GM12878 (cell line): ENCODE results near the gene GCC1. TPM values are rescaled to one million over a fixed set of nuclear protein-coding genes. Genes with fewer than 3 reads are reported as not detected.

Experiments
- ATAC-seq: fragments of 200-7000 bp; cut with Tn5 transposase; 3 replicates; pipeline ENCODE4 v1.9.1; 2020; ENCODE audit warnings: mild to moderate bottlenecking, moderate library complexity
- BruUV-seq: library from RNA; stranded (reverse); fragments of 400-500 nt; replicated peaks from 2 replicates; lab custom pipeline; 2021; lab: Mats Ljungman, UMichigan
- CTCF ChIA-PET: fragments of 300-600 bp; sonication (Branson Sonifier 250); formaldehyde crosslinking; extraction: SDS; loops from one replicate; lab custom pipeline; 2021; ENCODE audit warnings: inconsistent platforms; lab: Yijun Ruan, JAX
- POLR2A ChIA-PET: fragments of 350-600 bp; formaldehyde crosslinking; extraction: SDS; loops from one replicate; lab custom pipeline; 2021; ENCODE audit warnings: inconsistent platforms; lab: Charles Lee
- RAD21 ChIA-PET: fragments of 300-600 bp; sonication (Branson Sonifier 250); formaldehyde crosslinking; loops from one replicate; lab custom pipeline; 2023; ENCODE audit warnings: antibody characterized with exemption; ENCODE audit not compliant: unreplicated experiment; lab: Charles Lee
- SMC1A ChIA-PET: fragments of 300-600 bp; sonication (Branson Sonifier 250); formaldehyde crosslinking; loops from one replicate; lab custom pipeline; 2023; ENCODE audit not compliant: unreplicated experiment, uncharacterized antibody; lab: Charles Lee
- DNase-seq: peaks from one replicate; pipeline ENCODE4 v3.0.0-alpha.2; 2011; ENCODE audit warnings: low read depth, low spot score
- FAIRE-seq: peaks from 3 replicates; lab custom pipeline; 2011; peaks lifted over from hg19 to GRCh38; lab: Jason Lieb, UNC
- H2AFZ ChIP-seq: 2 replicates; pipeline ENCODE4 v1.6.0; 2011; ENCODE audit warnings: low read depth, low read length, control low read depth; ENCODE audit not compliant: control insufficient read depth
- H3K27ac ChIP-seq: 2 replicates; pipeline ENCODE4 v1.5.1; 2011; ENCODE audit warnings: control low read depth; ENCODE audit not compliant: control insufficient read depth, insufficient read depth
- H3K27me3 ChIP-seq, 2 experiments: replicated peaks in 1 of 2; 2 replicates each; pipeline versions ENCODE4 v1.6.0 to v1.6.1; 2011; ENCODE audit warnings: low read length in 1 of 2; ENCODE audit not compliant: control insufficient read depth in 2 of 2, insufficient read depth in 2 of 2
- H3K36me3 ChIP-seq, 2 experiments: 2 replicates each; pipeline ENCODE4 v1.5.1; 2011; ENCODE audit warnings: low read length in 1 of 2; ENCODE audit not compliant: control insufficient read depth in 2 of 2, insufficient read depth in 2 of 2
- H3K4me1 ChIP-seq: 2 replicates; pipeline ENCODE4 v1.6.1; 2011; ENCODE audit warnings: mild to moderate bottlenecking, low read length, moderate library complexity, mixed read lengths; ENCODE audit not compliant: control insufficient read depth, insufficient read depth
- H3K4me2 ChIP-seq: 2 replicates; pipeline ENCODE4 v1.6.0; 2011; ENCODE audit warnings: control low read depth; ENCODE audit not compliant: control insufficient read depth, insufficient read depth
- H3K4me3 ChIP-seq: fragments of 200-600 bp; sonication (generic); 2 replicates; pipeline ENCODE4 v1.5.1; 2016
- H3K79me2 ChIP-seq: 2 replicates; pipeline ENCODE4 v1.6.0; 2011; ENCODE audit warnings: low read length; ENCODE audit not compliant: control insufficient read depth, insufficient read depth
- H3K9ac ChIP-seq: 2 replicates; pipeline ENCODE4 v1.8.0; 2011; ENCODE audit warnings: low read length, control low read depth, mixed read lengths; ENCODE audit not compliant: control insufficient read depth, insufficient read depth
- H3K9me3 ChIP-seq: replicated peaks from 3 replicates; pipeline ENCODE4 v1.5.1; 2011; ENCODE audit warnings: mild to moderate bottlenecking, low read length; ENCODE audit not compliant: control insufficient read depth, insufficient read depth
- H4K20me1 ChIP-seq: 2 replicates; pipeline ENCODE4 v1.6.0; 2011; ENCODE audit not compliant: control insufficient read depth, insufficient read depth
- BMI1 ChIP-seq: fragments of 450-650 bp; IDR thresholded peaks from 2 replicates; pipeline ENCODE4 v1.6.1; 2016; ENCODE audit warnings: mild to moderate bottlenecking, moderate library complexity, borderline replicate concordance
- FOS ChIP-seq: IDR thresholded peaks from 3 replicates; pipeline ENCODE4 v1.6.1; 2011; ENCODE audit warnings: borderline replicate concordance; ENCODE audit not compliant: insufficient read length; ENCODE audit errors: extremely low read depth
- HCFC1 ChIP-seq: fragments of 150-350 bp; IDR thresholded peaks from 2 replicates; pipeline ENCODE4 v1.6.1; 2014; ENCODE audit warnings: low read length
- NFYA ChIP-seq: IDR thresholded peaks from 2 replicates; pipeline ENCODE4 v1.6.1; 2011; ENCODE audit warnings: low read depth, mild to moderate bottlenecking, low read length, improper control_type of control experiment, borderline replicate concordance
- RELA ChIP-seq: fragments of 450-650 bp; IDR thresholded peaks from 2 replicates; pipeline ENCODE4 v1.8.0; 2014; ENCODE audit warnings: borderline replicate concordance; ENCODE audit not compliant: partially characterized antibody
- RFX5 ChIP-seq: IDR thresholded peaks from 2 replicates; pipeline ENCODE4 v1.6.1; 2011; ENCODE audit warnings: low read depth, low read length, improper control_type of control experiment
- SMAD5 ChIP-seq: IDR thresholded peaks from 2 replicates; pipeline ENCODE4 v1.6.1; 2016; ENCODE audit warnings: antibody characterized with exemption, low read depth
- SPI1 ChIP-seq: IDR thresholded peaks from 2 replicates; pipeline ENCODE4 v1.6.1; 2011; ENCODE audit warnings: low read depth, mild to moderate bottlenecking, low read length, moderate library complexity, borderline replicate concordance; ENCODE audit not compliant: insufficient read depth
- ZNF622 ChIP-seq: fragments of 450-650 bp; IDR thresholded peaks from 2 replicates; pipeline ENCODE4 v1.6.1; 2017; ENCODE audit warnings: mild to moderate bottlenecking, inconsistent platforms
- WGBS: methylation state at CpG from one replicate; pipeline ENCODE4 v1.1.6; 2016; ENCODE audit warnings: low lambda C conversion rate; ENCODE audit not compliant: insufficient replicate concordance, insufficient coverage; ENCODE audit errors: missing lambda C conversion rate; 5-methylcytosine and 5-hydroxymethylcytosine counted together
- in situ Hi-C: fragments of 300-500 bp; cut with MboI; formaldehyde crosslinking; loops from 9 replicates; pipeline ENCODE4 v1.14.3; 2018; ENCODE audit warnings: mixed read lengths
- intact Hi-C: fragments of 100-400 bp; cut with micrococcal nuclease; formaldehyde crosslinking; loops from one replicate; pipeline ENCODE4 v1.14.2; 2022; ENCODE audit not compliant: unreplicated experiment
- polyA plus RNA-seq, 11 experiments: library from polyadenylated mRNA; depleted of rRNA in 4 of 11; unstranded in 6 of 11; stranded (reverse) in 5 of 11; fragments of >200 nt; fragmentation: Nextera tagmentation in 4 of 11; fragmentation: Illumina TruSeq in 1 of 11; extraction: Ambion mirVana in 4 of 11; extraction: Trizol in 1 of 11; gene quantifications; 1 replicate in 1 of 11; 2 replicates in 10 of 11; pipeline versions ENCODE4 v1.2.1 to v1.2.3, GENCODE V29; 2011 to 2016; ENCODE audit warnings: inconsistent platforms in 2 of 11, missing spikeins in 2 of 11, low read depth in 1 of 11
- total RNA-seq, 4 experiments: library from RNA; depleted of rRNA in 3 of 4; stranded (reverse); fragments of >200 nt in 3 of 4; fragmentation: Illumina TruSeq in 1 of 4; extraction: Trizol in 1 of 4; gene quantifications; 2 replicates each; pipeline versions ENCODE4 v1.2.1 to v1.2.3, GENCODE V29; 2013 to 2021
- TF ChIP-seq, protein P1 (sequence below): fragments of 450-650 bp; IDR thresholded peaks from 2 replicates; pipeline ENCODE4 v1.6.1; 2017; ENCODE audit warnings: borderline replicate concordance
- TF ChIP-seq, protein P2 (sequence below): IDR thresholded peaks from 2 replicates; pipeline ENCODE4 v1.6.1; 2011; ENCODE audit warnings: low read depth, low read length, improper control_type of control experiment, borderline replicate concordance

GCC1 gene
- total and polyA plus RNA-seq, 10 of the 15 experiments (the other 5 are each of a cell fraction or from before 2014, with no cell fraction given) = 1.8 to 17.2 (median 9.0) TPM

DNA sequence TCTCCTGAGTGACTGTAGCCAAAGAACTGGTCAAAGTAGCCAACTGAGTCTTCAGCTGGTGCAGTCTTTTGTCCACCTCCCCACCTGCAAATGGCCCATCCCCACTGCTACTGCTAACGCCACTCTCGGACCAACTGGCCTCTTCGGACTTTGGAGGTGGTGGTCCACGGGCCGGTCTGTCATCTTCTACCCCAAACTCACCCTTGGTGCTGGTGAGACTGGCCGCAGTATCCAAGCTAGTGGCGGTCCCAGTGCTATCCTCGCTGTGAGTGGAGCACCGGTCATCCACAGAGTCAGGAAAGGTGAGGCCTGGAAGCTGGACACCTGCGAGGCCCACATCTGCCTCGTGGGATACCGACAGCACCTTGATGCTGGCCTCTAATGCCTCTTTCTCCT, 750 bp downstream of the GCC1 start (continued):
- TF ChIP-seq FOS = no peak
- TF ChIP-seq, protein P1, sequence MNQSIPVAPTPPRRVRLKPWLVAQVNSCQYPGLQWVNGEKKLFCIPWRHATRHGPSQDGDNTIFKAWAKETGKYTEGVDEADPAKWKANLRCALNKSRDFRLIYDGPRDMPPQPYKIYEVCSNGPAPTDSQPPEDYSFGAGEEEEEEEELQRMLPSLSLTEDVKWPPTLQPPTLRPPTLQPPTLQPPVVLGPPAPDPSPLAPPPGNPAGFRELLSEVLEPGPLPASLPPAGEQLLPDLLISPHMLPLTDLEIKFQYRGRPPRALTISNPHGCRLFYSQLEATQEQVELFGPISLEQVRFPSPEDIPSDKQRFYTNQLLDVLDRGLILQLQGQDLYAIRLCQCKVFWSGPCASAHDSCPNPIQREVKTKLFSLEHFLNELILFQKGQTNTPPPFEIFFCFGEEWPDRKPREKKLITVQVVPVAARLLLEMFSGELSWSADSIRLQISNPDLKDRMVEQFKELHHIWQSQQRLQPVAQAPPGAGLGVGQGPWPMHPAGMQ = no peak
- TF ChIP-seq ZNF622 = no peak
- no peak for TF ChIP-seq RELA
- TF ChIP-seq, protein P2, sequence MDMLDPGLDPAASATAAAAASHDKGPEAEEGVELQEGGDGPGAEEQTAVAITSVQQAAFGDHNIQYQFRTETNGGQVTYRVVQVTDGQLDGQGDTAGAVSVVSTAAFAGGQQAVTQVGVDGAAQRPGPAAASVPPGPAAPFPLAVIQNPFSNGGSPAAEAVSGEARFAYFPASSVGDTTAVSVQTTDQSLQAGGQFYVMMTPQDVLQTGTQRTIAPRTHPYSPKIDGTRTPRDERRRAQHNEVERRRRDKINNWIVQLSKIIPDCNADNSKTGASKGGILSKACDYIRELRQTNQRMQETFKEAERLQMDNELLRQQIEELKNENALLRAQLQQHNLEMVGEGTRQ = no peak

DNA sequence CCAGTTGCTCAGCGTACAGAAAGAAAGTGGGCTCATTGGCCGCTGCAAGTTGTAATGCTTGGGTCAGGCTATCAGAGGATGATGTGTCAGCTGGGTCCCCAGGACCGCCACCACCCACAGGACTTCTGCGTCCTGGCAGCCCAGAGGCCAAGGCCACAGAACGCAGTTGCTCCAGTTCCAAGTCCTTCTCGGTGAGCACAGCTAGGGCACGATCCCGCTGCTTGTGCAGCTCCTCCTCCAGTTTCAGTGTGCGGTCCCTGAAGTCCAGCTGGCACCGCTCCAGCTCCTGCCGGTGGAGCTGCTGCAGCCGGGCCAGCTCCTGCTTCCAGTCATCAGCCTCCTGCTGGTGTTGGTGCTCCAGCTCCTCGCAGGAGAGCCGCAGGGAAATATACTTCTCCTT, 3.0 kb downstream of the GCC1 start:
- ChIA-PET CTCF (interaction anchor here (0.6 to 4.2 kb wide), 3 partner anchors 17 to 198 kb away, joined by 3 to 17 read pairs (median 3); no protein-coding TSS in a partner anchor), RAD21 (interaction anchor here (0.6 kb wide), 1 partner anchor 211 kb away, joined by 4 read pairs; no protein-coding TSS in a partner anchor), POLR2A (interaction anchor here (2.4 kb wide), 1 partner anchor 10 kb away, joined by 6 read pairs; no protein-coding TSS in a partner anchor), SMC1A (interaction anchor here (0.8 kb wide), 1 partner anchor 9 kb away, joined by 3 read pairs; no protein-coding TSS in a partner anchor)
- intact Hi-C loops (no loop called here), in situ Hi-C loops (no loop called here)
- ATAC-seq (no peak), DNase-seq (no peak), FAIRE-seq (no peak)
- no TSS peak for BruUV-seq
- Histone ChIP-seq H3K27me3 (no peaks in the 10 kb centered on the region), H3K4me2 (no peak overlapping the region), H3K79me2 (peaks cover 21% of the 10 kb centered on the region), H4K20me1 (no peaks in the 10 kb centered on the region), H3K36me3 (peaks cover 3 to 9% of the 10 kb centered on the region in 2 experiments; a peak in 3 of 4 replicates), H3K4me1 (peaks cover 15% of the 10 kb centered on the region), H2AFZ (no peak overlapping the region), H3K4me3 (no peak overlapping the region), H3K27ac (no peak overlapping the region), H3K9me3 (no peaks in the 10 kb centered on the region), H3K9ac (no peak overlapping the region)
- WGBS = 91% methylated on average over 14 of the region's 14 CpGs
- TF ChIP-seq NFYA = no peak
- no peak for TF ChIP-seq RFX5
- TF ChIP-seq HCFC1 = no peak
- TF ChIP-seq SPI1 = no peak
- no peak for TF ChIP-seq BMI1
- no peak for TF ChIP-seq SMAD5
